ENCODE data around the gene MAST1.
"Not testable (repeated sequence)": the region's sequence is repeated elsewhere in the genome, so short reads cannot be mapped to it uniquely, and the experiment has no call there.

MAST1 gene

DNA sequence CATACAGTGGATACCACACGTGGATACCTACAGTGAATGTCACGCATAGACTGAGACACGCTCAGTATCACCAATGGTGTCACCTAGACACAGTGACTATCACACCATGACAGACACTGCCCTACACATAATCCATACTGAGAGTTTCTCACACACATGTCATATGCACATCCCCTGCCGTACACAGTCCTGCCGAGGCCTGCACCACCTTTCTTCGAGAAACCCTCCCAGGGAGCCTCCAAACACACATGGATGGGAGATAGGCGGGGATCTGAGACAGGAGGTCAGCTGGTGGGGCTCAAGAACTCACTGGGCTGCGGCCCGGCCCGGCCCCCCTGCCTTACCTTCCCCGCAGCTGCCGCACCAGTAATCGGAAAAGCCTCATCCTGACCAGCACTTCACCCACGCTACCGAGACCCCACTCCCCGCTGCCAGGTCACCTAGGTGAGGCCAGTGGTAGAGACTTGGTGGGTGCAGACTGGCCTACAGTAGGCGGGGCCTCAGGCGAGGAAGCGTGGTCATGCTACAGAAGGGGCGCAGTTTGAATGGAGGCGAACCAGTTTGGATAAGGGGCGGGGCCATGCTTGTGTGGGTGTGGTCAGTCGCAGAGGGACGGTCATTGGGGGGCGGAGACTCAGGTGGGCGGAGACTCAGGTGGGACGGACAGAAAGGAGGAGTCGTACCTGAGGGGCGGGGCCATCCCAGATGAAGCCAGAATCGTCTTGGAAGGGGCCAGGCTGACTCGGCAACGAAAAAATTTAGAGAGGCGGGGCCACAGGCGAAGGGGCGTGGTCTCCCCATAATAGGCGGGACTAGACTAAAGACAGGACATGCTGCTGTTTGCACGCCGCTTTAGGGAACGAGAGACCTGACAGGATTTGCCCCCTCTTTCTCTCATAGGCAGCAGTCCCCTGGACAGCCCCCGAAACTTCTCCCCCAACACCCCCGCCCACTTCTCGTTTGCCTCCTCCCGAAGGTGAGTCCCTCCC lies 2.1 kb downstream of the MAST1 start:
- DNase-seq (ENCODE audit: low read depth in 2 of 2), result no peak

DNA sequence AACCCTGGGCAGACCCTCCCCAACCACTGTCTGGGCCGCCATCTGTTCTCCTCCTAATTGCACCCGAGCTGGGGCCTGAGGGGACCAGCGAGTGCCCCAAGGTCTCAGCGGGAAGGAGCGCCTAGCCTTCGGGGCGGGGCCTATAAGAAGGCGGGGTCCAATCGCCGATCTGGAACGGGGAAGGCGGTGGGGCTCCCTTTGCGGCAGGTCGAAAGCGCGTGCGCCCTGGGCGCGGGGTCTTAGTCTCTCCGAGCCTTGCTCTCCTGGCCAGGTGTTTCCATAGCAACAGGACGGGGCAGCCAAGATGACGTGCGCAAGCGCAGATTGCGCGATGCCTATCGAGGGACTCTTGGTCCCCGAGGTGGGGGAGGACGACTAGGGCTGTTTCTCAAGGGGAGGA lies 2.8 kb downstream of the MAST1 start:
- no peak for DNase-seq (ENCODE audit: low read depth in 2 of 2)

DNA sequence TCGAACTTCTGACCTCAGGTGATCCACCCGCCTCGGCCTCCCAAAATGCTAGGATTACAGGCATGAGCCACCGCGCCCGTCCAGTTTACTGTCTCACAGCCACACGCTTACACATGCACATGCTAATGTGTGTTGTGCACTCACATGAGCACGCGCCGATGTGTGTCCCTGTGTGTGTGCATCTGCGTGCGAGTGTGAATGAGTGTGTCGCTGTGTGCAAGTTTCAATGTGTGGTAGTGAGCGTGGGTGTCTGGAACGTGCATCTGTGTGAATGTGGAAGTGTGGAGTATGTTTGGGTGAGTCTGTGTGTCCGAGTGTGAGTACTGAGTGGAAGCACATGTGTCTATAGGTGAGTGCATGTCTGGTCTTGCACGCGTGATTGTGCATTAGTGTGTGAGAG lies 4.2 kb downstream of the MAST1 start:
- no peak for DNase-seq (ENCODE audit: low read depth in 2 of 2)

DNA sequence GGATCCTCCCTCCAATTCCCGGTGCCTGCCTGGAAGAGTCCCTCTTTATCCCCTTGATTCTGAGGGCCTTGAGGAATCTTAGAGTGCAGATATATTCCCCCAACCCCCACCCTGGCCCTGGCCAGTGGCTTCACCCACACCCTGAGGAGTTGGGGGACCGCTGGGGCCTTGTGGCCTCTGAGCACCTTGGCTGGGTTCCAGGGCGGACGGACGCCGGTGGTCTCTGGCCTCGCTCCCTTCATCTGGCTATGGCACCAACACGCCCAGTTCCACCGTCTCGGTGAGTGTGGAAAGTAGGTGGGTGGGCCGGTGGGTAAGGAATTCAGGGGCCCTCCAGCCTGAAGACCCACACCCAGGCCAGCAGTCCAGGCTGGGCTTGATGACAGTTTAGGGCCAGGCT lies 5.0 kb downstream of the MAST1 start:
- DNase-seq (ENCODE audit: low read depth in 2 of 2), result no peak

DNA sequence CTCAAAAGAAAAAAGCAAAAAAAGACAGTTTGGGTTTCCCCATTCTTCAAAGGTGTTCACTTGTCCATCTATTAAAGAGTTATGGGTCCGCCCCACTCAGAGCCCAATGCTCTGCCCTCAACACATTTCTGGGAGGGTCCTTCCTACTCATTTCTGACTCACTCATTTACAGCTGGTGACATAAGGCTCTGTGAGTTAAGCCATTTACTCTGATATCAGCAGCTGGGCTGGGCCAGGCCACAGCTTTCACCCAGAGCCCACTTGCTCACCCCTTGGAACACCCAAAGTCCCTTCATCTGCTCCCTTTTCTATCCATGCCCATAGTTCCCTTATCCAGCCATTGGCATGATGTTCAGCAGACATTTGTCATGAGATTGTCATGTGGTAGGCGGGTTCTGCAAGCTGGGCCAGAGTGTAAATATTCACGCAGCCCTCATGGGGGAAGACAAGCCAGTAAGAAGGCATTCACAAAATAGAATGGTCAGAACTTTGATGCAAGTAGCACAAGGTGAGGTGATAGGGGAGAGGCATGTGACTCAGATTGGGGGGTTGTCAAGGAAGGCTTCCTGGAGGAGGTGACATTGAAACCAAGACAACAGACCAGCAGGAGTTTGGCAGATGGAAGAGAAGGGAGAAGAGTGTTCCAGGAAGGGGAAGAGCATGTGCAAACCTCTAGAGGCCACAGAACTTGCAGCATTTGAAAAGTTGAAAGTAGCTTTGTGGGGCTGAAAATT lies 5.9 kb downstream of the MAST1 start:
- no peak for DNase-seq (ENCODE audit: low read depth in 2 of 2)

DNA sequence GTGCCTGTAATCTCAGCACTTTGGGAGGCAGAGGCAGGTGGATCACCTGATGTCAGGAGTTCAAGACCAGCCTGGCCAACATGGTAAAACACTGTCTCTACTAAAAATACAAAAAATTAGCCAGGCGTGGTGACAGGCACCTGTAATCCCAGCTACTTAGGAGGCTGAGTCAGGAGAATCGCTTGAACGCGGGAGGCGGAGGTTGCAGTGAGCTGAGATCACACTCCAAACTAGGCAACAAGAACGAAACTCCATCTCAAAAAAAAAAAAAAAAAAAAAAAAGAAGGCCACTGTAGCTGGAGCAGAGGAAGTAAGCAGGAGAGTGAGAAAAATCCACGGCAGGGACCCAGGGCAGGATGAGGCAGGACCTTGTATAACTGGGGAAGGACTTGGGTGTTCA lies 8.3 kb downstream of the MAST1 start:
- not testable (repeated sequence) for DNase-seq (ENCODE audit: low read depth in 2 of 2)

DNA sequence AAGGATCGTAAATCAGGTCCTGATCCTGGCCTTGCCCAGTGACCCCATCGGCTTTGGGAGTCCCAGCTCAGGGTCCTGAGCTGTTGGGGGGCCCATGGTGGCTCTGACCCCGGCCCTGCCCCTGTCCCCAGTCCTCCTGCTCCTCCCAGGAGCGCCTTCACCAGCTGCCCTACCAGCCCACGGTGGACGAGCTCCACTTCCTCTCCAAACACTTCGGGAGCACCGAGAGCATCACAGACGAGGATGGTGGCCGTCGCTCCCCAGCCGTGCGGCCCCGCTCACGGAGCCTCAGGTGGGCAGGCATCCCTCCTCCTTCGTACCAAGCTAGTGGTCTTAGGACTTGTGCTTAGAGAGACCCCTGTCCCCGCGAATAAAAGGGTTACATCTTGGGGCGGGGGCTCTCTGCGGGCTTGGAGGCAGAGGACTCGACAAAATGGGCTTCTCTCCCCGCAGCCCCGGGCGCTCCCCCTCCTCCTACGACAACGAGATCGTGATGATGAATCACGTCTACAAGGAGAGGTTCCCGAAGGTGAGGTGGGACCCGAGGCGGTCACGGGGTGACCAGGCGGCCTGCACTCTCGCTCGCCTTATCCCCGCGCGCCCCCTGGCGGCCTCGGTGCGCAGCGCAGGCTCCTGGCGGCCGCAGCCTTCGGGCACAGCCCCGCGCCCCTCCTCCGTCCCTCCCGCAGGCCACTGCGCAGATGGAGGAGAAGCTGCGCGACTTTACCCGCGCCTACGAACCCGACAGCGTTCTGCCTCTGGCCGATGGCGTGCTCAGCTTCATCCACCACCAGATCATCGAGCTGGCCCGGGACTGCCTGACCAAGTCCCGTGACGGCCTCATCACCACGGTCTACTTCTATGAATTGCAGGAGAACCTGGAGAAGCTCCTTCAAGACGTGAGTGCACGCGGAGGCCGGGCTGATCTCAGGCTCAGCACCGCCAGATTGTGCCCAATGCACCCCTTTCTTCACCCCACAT lies 9.1 kb downstream of the MAST1 start:
- DNase-seq (ENCODE audit: low read depth in 2 of 2), result peak; percentile 77 to 86

DNA sequence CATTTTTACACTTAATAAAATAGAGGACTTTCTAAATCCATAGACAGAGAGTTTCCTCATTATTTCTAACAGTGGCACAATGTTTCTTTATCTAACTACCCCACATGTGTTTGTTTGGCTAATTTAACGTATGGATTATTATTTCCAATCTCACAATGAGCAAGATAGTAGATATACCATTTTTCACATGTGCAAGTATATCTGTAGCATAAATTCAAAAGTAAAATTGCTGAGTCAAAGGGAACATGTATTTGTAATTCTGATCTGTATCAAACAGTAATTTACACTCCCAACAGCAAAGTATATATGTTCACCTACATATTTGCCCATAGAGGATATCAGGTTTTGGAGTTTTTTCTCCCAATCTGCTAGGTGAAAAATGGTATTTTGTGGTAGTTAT lies 18.3 kb downstream of the MAST1 start:
- no peak for DNase-seq (ENCODE audit: low read depth in 2 of 2)

DNA sequence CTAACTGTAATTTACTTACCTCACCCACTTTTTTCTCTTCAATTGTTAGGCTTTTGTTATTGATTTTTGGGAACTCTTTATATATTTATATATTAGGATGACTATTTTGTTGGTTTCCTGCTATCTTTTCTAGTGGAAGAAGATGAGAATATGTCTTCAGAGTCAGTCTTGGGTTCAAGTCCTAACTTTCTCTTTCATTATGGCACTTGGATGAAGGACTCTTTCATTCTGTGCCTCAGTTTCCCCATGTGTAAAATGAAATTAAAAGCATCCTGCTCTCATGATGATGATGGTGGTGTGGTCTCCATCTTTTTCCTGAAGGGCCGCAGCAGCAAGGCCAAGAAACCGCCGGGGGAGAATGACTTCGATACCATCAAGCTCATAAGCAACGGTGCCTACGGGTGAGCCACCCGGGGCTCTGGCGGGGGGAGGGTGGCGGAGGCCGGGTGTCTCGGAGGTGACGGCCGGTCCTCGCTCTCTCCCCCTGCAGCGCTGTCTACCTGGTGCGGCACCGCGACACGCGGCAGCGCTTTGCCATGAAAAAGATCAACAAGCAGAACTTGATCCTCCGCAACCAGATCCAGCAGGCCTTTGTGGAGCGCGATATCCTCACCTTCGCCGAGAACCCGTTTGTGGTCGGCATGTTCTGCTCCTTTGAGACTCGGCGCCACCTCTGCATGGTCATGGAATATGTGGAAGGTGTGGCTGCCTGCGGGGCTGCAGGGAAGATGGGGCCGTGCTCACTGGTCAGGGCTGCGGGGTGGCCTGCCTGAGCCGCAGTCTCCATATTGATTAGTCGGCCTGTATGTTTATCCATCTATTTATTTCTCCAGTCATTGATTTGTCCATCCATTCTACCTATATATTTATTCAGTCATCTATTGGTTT lies 20.0 kb downstream of the MAST1 start:
- DNase-seq (ENCODE audit: low read depth in 2 of 2), result no peak

DNA sequence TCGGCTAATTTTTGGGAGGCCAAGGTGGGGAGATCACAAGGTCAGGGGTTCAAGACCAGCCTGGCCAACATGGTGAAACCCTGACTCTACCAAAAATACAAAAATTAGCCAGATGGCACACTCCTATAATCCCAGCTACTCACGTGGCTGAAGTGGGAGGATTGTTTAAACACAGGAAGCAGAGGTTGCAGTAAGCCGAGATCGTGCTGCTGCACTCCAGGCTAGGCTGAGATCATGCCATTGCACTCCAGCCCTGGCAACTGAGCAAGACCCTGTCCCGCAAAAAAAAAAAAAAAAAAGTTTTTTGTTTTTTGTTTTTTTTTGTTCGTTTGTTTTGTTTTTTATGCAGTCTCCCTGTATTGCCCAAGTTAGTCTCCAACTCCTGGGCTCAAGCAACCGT lies 21.2 kb downstream of the MAST1 start:
- no peak for DNase-seq (ENCODE audit: low read depth in 2 of 2)

DNA sequence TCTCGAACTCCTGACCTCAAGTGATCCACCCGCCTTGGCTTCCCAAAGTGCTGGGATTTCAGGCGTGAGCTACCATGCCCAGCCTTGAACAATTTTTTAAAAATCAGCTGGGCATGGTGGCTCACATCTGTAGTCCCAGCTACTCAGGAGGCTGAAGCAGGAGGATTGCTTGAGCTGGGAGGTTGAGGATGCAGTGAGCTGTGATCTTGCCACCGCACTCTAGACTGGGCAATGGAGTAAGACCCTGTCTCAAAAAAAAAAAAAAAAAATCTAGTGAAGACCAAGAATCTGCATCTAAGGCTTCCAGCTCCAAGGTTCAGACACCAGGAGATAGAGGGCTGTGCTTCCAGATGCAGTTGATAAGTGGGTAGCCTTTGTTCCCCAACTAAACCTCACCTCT lies 25.8 kb downstream of the MAST1 start:
- no peak for DNase-seq (ENCODE audit: low read depth in 2 of 2)

DNA sequence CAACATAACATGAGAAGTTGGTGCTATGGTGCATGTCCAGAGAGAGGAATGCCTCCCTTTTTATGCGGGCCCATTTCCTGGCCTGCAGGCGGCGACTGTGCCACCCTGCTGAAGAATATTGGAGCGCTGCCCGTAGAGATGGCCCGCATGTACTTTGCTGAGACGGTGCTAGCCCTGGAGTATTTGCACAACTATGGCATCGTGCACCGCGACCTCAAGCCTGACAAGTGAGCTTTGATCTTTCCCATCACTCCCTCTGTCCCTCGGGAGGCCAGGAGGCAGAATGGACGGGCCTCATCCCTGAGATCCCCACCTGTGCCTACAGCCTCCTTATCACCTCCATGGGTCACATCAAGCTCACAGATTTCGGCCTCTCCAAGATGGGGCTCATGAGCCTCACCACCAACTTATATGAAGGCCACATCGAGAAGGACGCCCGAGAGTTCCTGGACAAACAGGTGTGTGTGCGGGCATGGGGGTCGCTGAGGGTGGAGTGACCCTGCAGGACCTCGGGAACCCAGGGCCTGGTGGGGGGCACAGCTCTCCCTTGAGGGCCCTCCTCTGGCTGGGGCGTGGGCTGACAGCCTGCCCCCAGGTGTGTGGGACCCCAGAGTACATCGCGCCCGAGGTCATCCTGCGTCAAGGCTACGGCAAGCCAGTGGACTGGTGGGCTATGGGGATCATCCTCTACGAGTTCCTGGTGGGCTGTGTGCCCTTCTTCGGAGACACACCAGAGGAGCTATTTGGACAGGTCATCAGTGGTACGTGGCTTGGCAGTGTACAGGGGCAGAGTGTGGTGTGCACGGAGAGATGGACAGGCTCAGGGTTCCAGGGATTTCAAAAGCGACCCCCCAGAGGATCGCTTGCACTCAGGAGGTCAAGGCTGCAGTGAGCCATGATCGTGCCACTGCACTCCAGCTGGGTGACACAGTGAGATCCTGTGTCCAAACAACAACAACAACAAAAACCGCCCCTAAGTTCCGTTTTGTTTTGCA lies 26.7 kb downstream of the MAST1 start:
- no peak for DNase-seq (ENCODE audit: low read depth in 2 of 2)

DNA sequence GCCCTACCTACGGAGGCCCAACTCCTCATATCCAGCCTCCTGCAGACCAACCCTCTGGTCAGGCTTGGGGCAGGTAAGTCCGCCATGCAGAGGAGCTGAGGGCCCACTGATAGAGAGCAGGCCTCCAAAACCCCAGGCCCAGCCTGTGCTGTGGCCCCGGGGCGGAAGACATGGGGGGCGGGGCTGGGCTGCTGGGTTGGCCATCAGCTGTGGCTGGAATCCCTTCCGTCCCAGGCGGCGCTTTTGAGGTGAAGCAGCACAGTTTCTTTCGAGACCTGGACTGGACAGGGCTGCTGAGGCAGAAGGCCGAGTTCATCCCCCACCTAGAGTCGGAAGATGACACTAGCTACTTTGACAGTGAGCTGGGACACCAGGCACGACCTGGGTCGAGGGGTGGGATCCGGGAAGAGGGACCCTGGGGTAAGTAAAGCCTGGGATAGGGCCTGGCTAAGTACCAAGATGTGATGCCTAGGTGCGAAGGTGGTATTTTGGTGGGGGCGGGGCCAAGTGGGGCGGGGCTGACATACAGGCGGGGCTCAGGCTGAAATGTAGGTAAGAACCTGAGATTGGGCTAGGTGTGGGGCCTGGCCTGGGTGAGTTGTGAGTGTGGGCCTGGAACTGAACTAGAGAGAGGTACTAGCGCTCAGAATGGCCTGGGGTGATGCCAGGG lies 27.6 kb downstream of the MAST1 start:
- DNase-seq (ENCODE audit: low read depth in 2 of 2), result no peak

DNA sequence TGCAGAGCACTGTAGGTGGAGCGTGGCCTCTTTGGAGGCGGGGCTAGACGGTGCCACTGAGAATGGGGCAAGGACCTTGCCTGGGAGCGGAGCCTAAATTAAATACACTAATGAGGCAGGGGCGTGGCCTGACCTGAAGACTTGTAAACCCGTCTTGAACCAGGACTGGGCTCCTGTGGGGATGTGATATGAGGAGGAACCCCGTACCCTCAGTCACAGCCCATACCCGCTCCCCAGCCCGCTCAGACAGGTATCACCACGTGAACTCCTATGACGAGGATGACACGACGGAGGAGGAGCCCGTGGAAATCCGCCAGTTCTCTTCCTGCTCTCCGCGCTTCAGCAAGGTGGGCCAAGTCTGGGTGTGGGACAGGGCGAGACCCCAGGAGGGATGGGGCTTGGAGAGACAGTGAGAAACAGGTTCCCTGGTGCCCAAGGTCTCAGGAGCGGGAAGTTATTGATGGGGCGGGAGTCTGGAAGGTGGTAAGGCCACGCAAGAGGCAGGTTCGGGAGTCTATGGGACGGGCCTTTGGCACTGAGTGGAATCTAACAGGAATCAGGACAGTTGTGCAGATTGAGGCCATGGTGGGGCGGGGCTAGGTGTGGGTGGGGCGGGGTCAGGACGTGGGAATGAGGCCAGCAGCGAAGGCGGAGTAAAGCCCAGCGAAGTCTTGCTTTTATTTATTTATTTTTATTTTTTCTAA lies 28.3 kb downstream of the MAST1 start:
- no peak for DNase-seq (ENCODE audit: low read depth in 2 of 2)

DNA sequence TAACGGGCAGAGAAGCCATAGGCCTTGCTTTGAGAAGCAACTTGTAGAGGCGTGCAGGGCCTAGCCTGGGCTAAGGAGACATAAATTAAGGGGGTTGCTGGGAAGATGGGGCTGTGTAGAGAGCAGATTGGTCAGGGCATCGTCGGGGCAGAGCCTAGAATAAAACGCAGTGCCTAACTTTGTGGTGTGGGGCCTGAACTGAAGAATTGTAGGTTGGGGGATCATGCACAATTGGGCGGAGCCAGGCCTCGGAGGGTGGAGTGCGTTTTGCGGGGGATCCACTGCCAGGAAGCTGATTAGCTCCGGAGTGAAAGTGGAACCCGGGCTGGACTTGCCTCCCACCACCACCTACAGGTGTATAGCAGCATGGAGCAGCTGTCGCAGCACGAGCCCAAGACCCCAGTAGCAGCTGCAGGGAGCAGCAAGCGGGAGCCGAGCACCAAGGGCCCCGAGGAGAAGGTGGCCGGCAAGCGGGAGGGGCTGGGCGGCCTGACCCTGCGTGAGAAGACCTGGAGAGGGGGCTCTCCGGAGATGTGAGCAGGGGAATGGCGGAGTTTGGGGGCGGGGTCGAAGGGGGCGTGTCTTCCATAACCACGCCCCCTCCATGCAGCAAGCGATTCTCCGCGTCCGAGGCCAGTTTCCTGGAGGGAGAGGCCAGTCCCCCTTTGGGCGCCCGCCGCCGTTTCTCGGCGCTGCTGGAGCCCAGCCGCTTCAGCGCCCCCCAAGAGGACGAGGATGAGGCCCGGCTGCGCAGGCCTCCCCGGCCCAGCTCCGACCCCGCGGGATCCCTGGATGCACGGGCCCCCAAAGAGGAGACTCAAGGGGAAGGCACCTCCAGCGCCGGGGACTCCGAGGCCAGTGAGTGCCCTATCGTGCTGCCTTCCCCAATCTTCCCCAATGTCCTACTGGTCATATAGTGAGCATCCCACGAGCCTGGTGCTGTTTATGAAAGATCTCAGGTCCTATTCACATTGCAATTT lies 29.1 kb downstream of the MAST1 start:
- DNase-seq (ENCODE audit: low read depth in 2 of 2), result peak; percentile 32 to 62

DNA sequence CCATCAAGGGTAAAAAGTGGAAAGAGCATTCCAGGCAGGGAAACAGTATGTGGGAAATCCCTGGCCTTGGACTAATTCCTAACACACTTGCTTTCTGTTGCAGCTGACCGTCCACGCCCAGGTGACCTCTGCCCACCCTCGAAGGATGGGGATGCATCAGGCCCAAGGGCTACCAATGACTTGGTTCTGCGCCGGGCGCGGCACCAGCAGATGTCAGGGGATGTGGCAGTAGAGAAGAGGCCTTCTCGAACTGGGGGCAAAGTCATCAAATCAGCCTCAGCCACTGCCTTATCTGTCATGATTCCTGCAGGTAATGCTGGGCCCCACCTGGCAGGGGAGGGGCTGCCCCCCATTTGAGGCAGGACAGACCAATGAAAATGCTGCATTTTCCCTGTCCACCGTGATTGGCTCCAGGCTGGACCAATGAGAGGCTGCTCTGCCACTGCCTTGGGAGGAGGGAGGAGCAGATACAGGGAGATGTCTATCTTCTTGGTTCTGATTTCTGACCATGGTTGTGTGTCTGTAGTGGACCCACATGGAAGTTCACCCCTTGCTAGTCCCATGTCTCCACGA lies 30.3 kb downstream of the MAST1 start:
- no peak for DNase-seq (ENCODE audit: low read depth in 2 of 2)

DNA sequence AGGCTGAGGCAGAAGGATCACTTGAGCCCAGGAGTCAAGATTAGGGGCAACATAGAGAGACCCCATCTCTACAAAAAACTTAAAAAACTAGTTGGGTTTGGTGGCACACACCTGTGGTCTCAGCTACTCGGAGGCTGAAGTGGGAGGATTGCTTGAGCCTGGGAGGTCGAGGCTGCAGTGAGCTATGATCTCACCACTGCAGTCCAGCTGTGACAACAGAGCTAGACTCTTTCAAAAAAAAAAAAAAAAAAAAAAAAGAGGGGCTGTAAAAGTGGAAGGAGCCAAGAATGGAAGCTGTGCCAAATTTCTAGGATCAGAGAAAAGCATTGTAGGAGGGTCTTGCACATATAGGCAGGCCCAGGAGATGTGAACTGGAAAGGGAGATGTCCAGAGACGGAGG lies 33.4 kb downstream of the MAST1 start:
- no peak for DNase-seq (ENCODE audit: low read depth in 2 of 2)
